ENCODE results near the gene CAND1. TPM values are rescaled to one million over a fixed set of nuclear protein-coding genes. Genes with fewer than 3 reads are reported as not detected.

Gene CAND1
- total and polyA plus RNA-seq, 2 donors from 2014 or later, result 28.8 to 104 TPM

DNA sequence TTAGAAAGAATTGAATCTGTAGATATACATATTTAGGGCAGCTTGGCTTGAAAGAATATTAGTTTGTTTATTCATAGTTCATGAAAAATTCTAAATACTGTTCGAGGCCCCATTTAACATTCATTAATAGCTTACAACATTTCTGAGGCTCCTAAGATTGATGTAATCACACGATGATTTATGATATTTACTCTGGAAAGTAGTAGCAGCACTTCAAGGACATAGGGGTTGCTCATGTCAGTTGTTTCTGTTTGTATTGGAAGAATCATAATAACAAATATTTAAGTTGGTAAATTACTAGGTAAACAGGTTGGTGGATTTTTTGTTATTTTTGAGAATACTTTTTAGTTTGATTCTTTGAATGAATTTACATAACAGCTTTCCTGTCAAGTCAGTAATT lies 30.4 kb downstream of the CAND1 start:
- Histone ChIP-seq H3K9me3 (ENCODE audit: control insufficient read depth in 2 of 3, insufficient read depth in 1 of 3, low read length in 3 of 3) (no peaks in the 10 kb centered on the region), H3K36me3 (ENCODE audit: control insufficient read depth in 2 of 3, insufficient read depth in 3 of 3, low read length in 3 of 3) (peaks cover 8 to 12% (median 11%) of the 10 kb centered on the region in 3 donors), H3K27ac (ENCODE audit: low read depth in 2 of 2, low read length in 2 of 2) (no peak overlapping the region), H3K9ac (ENCODE audit: low read length in 3 of 3) (no peak overlapping the region), H3K27me3 (ENCODE audit: control insufficient read depth, insufficient read depth, low read length) (no peaks in the 10 kb centered on the region), H3K4me1 (ENCODE audit: control insufficient read depth in 2 of 3, insufficient read depth in 2 of 3, low read depth in 1 of 3, low read length in 3 of 3) (no peaks in the 10 kb centered on the region), H3K4me3 (ENCODE audit: low read length in 3 of 3) (no peak overlapping the region)
- TF ChIP-seq, protein P1, sequence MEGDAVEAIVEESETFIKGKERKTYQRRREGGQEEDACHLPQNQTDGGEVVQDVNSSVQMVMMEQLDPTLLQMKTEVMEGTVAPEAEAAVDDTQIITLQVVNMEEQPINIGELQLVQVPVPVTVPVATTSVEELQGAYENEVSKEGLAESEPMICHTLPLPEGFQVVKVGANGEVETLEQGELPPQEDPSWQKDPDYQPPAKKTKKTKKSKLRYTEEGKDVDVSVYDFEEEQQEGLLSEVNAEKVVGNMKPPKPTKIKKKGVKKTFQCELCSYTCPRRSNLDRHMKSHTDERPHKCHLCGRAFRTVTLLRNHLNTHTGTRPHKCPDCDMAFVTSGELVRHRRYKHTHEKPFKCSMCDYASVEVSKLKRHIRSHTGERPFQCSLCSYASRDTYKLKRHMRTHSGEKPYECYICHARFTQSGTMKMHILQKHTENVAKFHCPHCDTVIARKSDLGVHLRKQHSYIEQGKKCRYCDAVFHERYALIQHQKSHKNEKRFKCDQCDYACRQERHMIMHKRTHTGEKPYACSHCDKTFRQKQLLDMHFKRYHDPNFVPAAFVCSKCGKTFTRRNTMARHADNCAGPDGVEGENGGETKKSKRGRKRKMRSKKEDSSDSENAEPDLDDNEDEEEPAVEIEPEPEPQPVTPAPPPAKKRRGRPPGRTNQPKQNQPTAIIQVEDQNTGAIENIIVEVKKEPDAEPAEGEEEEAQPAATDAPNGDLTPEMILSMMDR (IDR thresholded peaks at IDR 0.05; ENCODE audit: borderline replicate concordance, extremely low read depth, insufficient read depth), result no peak
- DNase-seq (no peak), FAIRE-seq (no peak)
- intact Hi-C loops (cut with DNase I), result no loop called here

DNA sequence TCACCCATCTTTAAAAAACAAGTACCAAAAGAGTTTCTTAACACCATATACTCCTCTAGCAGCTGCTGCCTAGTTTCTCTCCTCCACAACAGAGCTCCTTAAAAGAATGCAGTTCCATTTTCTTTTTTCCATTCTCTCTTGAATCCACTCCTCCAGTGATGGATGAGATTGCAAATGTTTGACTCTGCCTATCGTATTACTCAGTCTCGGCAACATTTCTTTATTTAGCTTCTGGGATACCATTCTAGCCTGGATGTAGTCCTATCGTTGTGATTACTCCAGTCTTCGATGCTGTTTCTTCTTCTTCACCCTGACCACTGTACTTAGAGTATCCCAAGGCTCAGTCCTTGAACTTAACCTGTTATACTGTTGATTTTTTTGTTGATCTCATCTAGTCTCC lies 30.8 kb downstream of the CAND1 start:
- intact Hi-C loops (cut with DNase I), result no loop called here
- H3K27me3 ChIP-seq (ENCODE audit: control insufficient read depth, insufficient read depth, low read length), result no peaks in the 10 kb centered on the region
- TF ChIP-seq, protein P1 (IDR thresholded peaks at IDR 0.05; ENCODE audit: borderline replicate concordance, extremely low read depth, insufficient read depth), result no peak
- no peak overlapping the region for H3K9ac ChIP-seq (ENCODE audit: low read length in 3 of 3)
- no peak overlapping the region for H3K4me3 ChIP-seq (ENCODE audit: low read length in 3 of 3)
- no peak for FAIRE-seq
- H3K4me1 ChIP-seq (ENCODE audit: control insufficient read depth in 2 of 3, insufficient read depth in 2 of 3, low read depth in 1 of 3, low read length in 3 of 3), result no peaks in the 10 kb centered on the region
- H3K9me3 ChIP-seq (ENCODE audit: control insufficient read depth in 2 of 3, insufficient read depth in 1 of 3, low read length in 3 of 3), result no peaks in the 10 kb centered on the region
- DNase-seq, result no peak
- peaks cover 9 to 12% (median 10%) of the 10 kb centered on the region in 3 donors for H3K36me3 ChIP-seq (ENCODE audit: control insufficient read depth in 2 of 3, insufficient read depth in 3 of 3, low read length in 3 of 3)
- no peak overlapping the region for H3K27ac ChIP-seq (ENCODE audit: low read depth in 2 of 2, low read length in 2 of 2)

DNA sequence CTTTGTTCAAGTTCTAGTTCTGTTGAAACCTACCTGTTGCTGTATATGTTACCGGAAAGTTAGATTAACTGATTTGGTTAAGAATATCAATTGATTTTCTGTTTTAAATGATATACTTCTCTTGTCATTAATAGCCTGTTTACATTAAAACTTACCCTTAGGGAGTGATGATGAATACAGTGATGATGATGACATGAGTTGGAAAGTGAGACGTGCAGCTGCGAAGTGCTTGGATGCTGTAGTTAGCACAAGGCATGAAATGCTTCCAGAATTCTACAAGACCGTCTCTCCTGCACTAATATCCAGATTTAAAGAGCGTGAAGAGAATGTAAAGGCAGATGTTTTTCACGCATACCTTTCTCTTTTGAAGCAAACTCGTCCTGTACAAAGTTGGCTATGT lies 33.0 kb downstream of the CAND1 start:
- intact Hi-C loops (cut with DNase I), result no loop called here
- Histone ChIP-seq H3K27ac (ENCODE audit: low read depth in 2 of 2, low read length in 2 of 2) (no peak overlapping the region), H3K27me3 (ENCODE audit: control insufficient read depth, insufficient read depth, low read length) (no peaks in the 10 kb centered on the region), H3K36me3 (ENCODE audit: control insufficient read depth in 2 of 3, insufficient read depth in 3 of 3, low read length in 3 of 3) (peaks cover 12 to 28% (median 23%) of the 10 kb centered on the region in 3 donors), H3K9me3 (ENCODE audit: control insufficient read depth in 2 of 3, insufficient read depth in 1 of 3, low read length in 3 of 3) (no peaks in the 10 kb centered on the region), H3K4me3 (ENCODE audit: low read length in 3 of 3) (no peak overlapping the region), H3K4me1 (ENCODE audit: control insufficient read depth in 2 of 3, insufficient read depth in 2 of 3, low read depth in 1 of 3, low read length in 3 of 3) (no peaks in the 10 kb centered on the region), H3K9ac (ENCODE audit: low read length in 3 of 3) (no peak overlapping the region)
- FAIRE-seq (no peak), DNase-seq (no peak)
- TF ChIP-seq, protein P1 (IDR thresholded peaks at IDR 0.05; ENCODE audit: borderline replicate concordance, extremely low read depth, insufficient read depth), result no peak

DNA sequence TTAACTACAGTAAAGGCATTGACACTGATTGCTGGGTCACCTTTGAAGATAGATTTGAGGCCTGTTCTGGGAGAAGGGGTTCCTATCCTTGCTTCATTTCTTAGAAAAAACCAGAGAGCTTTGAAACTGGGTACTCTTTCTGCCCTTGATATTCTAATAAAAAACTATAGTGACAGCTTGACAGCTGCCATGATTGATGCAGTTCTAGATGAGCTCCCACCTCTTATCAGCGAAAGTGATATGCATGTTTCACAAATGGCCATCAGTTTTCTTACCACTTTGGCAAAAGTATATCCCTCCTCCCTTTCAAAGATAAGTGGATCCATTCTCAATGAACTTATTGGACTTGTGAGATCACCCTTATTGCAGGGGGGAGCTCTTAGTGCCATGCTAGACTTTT lies 36.4 kb downstream of the CAND1 start:
- TF ChIP-seq, protein P1 (IDR thresholded peaks at IDR 0.05; ENCODE audit: borderline replicate concordance, extremely low read depth, insufficient read depth), result no peak
- Histone ChIP-seq H3K9me3 (ENCODE audit: control insufficient read depth in 2 of 3, insufficient read depth in 1 of 3, low read length in 3 of 3) (no peaks in the 10 kb centered on the region), H3K36me3 (ENCODE audit: control insufficient read depth in 2 of 3, insufficient read depth in 3 of 3, low read length in 3 of 3) (peaks cover 17 to 48% (median 21%) of the 10 kb centered on the region in 3 donors), H3K4me3 (ENCODE audit: low read length in 3 of 3) (no peak overlapping the region), H3K9ac (ENCODE audit: low read length in 3 of 3) (no peak overlapping the region), H3K27me3 (ENCODE audit: control insufficient read depth, insufficient read depth, low read length) (no peaks in the 10 kb centered on the region), H3K27ac (ENCODE audit: low read depth in 2 of 2, low read length in 2 of 2) (no peak overlapping the region), H3K4me1 (ENCODE audit: control insufficient read depth in 2 of 3, insufficient read depth in 2 of 3, low read depth in 1 of 3, low read length in 3 of 3) (peaks cover 0 to 3% (median 0%) of the 10 kb centered on the region in 3 donors)
- DNase-seq, result no peak
- intact Hi-C loops (cut with DNase I), result no loop called here
- no peak for FAIRE-seq
